Measurements from ENCODE around the gene FURIN.
"Not testable (repeated sequence)": the region's sequence is repeated elsewhere in the genome, so short reads cannot be mapped to it uniquely, and the experiment has no call there.

FURIN gene

DNA sequence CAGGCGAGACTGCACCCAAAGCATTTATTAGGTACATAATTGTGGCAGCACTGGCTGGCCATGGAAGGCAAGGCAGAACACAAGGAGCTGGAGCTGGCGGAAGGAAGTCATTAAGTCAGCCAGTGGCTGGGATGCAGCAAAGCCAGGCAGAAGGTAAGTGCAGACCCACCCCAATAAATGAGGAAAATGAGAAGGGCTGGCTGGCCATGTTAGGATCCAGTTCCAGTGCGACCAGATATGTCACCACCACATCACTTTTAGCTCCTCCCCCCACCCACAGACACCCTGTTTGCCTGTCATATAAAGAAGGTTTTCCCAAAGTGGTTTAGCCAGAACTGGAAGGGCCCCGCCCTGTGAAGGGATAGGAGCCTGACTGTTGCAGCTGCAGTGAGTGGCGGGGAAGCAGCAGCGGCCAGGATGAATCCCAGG is at the start of gene FURIN:
TSS of gene FURIN (plus strand) at position 328 of the 429 bp plus-strand sequence. CDS start 7,153 bp downstream, outside the sequence.
- DNase-seq: no peak

DNA sequence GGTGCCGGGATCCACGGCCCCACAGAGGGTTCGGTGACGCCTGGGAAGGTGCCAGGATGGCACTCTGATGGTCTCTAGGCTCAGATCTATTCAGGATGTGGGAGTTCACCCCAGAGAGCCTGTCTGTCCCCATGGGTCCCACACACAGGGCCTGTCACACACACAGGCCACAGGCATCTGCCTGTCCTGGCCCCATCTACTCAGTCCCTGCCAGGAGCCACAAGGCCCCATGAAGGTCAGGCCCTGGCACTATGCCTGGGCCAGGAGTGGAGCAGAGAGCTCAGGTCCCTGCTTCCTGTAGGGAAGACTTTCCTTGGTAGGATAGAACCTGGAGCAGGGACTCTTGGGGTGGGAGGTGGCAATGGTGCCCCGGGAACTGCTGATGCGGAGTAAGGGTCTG is 49.0 kb upstream of the FURIN start:
- no peak for DNase-seq

DNA sequence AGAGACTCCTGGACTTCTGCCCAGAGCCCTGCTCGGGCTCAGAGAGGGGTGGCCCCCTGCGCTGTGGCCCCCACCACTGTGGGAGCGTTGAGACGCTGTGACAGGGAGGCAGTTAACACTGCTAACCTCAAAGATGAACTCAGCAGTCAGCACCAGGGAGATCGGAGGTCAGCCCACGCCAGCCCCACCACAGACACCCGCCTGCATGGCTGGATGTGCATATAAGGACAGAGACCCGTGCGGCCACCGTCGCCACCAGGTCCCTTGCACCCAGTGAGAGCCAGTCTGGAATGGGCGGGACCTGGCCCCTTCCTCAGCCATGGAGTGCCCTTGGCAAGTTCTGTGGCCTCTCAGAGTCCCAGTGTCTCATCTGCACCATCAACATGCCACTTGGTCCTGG is 48.5 kb upstream of the FURIN start:
- no peak for DNase-seq

DNA sequence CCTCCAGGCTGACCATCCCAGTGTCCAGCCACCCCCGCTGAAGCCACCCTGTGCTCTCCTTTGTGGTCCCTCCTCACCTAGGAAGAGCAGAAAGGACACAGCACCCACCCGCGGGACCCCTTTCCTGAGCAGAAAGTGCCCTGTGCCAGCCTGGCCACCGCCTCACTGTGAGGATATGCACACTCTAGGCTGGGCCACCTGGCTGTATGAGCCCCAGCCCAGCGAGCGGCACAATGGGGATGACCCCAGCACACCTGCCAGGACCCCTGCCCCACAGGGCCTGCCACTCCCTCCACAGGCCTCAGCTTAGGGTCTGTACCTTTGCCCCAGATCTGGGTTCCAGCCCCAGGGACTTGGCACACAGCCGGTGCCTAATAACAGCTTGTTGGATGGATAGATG is 47.9 kb upstream of the FURIN start:
- DNase-seq: no peak

DNA sequence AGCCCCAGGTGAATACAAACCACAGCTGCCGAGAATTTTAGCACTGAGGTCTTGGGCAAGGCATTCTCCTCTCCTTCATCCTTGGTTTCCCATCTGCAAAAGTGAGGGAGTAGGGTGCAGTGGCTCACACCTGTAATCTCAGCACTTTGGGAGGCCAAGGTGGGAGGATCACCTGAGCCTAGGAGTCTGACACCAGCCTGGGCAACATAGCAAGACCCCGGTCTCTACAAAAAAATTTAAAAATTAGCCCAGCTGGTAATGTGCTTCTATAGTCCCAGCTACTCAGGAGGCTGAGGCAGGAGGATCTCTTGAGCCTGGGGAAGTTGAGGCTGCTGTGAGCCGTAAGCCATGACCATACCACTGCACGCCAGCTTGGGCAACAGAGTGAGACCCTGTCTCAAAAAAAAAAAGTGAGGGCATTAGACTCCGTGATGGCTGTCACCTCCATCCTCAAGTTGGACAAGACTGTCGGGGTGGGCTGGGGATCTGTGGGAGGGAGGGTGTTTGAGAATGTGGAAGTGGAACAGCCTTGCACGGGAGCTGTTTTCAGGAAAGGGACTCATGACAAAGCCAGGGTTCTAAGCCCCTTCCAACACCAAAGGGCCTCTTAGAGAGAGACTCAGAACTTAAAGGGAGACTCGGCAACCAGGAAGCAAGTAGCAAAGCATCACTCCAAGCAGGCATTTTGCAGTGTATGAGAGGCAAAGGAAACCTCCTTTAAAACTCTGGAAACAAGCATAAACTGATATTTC is 46.0 kb upstream of the FURIN start:
- DNase-seq: no peak

DNA sequence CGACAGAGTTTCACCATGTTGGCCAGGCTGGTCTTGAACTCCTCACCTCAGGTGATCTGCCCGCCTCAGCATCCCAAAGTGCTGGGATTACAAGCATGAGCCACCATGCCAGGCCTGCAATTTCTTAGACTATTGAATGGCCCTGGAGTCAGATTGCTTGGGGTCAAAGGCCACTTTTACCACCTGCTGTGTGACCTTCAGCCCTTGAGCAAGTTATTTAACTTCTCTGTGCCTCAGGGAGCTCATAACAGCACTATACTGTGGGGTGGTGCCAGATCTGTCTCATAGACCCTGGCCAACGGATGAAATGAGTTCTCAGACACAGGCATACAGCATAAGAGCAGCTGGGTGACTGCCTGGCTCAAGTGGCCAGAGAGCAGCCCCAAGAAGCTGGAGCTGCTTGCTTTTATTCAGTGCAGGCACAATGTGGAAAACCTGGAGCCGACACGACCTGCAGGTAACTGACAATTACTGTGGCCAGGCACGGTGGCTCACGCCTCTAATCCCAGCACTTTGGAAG is 44.9 kb upstream of the FURIN start:
- DNase-seq: no peak

DNA sequence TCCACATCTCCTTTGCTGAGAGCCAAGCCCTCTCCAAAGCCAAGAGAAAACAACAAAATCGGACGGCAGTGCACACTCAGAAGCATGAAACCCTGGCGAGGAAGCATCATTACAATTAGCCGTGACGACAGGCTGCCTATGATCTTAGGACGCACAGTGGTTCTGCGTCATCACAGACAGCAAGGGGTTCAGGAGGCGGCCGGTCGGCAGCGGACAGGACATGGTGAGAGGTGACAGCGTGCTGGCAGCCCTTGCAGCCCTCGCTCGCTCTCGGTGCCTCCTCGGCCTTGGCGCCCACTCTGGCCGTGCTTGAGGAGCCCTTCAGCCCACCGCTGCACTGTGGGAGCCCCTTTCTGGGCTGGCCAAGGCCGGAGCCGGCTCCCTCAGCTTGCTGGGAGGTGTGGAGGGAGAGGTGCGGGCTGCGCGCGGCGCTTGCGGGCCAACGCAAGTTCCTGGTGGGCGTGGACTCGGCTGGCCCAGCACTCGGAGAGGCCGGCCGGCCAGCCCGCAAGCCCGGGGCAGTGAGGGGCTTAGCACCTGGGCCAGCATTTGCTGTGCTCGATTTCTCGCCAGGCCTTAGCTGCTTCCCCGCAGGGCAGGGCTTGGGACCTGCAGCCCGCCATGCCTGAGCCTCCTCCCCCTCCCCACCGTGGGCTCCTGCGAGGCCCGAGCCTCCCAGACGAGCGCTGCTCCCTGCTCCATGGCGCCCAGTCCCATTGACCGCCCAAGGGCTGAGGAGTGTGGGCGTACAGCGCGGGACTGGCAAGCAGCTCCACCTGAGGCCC is 43.1 kb upstream of the FURIN start:
- DNase-seq: not testable (repeated sequence)

DNA sequence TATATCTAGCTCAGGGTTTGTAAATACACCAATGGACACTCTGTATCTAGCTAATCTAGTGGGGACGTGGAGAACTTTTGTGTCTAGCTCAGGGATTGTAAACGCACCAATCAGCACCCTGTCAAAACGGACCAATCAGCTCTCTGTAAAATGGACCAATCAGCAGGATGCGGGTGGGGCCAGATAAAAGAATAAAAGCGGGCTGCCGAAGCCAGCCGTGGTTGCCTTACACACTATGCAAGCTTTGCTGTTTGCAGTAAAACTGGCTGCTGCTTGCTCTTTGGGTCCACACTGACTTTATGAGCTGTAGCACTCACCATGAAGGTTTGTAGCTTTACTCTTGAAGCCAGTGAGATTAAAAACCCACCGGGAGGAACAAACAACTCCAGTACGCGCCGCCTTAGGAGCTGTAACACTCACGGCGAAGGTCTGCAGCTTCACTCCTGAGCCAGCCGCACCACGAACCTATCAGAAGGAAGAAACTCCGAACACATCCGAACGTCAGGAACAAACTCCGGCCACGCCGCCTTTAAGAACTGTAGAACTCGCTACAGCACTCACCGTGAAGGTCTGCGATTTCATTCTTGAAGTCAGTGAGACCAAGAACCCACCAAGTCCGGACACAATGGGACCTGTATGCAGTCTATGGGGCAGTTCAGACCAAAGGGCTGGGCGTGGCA is 42.0 kb upstream of the FURIN start:
- DNase-seq: not testable (repeated sequence)

DNA sequence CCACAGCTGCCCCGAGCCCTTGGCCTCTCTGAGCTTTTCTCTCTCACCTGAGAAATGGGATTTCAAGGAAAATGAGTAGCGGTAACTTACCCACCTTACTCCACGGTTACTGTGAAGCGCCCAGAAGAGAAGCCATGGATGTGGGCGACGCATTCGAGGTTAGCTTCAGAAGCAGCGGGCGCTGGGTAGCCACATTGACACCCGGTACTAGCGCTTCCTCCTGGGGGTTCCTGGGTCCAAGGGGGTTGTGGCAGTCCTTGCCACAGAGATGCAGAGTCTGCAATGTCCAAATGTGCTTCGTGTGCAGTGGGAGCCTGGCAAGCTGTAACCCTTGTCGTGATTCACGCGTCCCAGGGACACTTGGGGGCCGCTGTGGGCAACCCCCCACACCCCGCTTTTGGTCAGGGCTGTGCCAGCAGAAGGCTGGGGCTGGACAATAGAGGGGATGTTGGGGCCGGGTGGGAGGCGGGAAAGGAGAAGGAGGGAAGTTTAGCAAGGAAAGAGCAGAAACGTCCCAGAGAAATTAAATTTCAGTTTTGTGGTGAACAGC is 41.4 kb upstream of the FURIN start:
- no peak for DNase-seq

DNA sequence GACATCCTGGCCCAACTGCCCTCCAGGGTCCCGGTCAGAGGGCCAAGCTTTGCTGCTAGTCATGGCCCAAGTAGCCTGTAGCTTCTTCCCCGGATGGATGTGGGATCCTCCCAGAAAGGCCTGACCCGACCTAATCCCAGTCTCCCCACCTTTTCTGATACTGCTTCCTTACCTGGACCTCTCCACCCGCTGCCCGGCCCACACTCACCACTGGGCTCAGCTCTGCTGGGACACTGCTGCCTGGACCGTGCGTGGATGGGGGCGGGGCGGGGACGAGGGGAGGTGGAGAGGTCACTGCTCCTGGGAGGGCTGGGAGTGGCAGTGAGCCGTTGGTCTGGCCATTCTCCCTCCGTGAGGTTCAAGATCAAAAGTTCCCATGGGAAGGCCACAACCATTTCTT is 40.3 kb upstream of the FURIN start:
- DNase-seq: no peak

DNA sequence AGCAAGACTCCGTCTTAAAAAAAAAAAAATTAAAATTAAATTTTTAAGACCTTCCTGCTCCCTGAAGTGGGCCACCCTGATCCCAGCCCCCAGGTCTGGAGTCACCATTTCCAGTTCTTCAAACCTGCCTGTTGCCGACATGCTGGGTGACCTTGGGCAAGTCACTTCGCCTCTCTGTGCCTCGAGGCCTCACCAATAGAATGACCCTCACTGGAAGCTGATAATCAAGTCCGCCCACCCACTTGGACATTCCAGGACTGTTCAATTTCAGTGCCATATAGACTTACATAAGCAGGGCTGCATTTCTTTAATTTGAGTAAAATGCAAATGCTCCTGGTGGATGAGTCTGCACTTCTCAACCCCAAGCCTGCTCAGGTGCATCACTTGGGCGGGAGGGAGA is 39.3 kb upstream of the FURIN start:
- DNase-seq: no peak

DNA sequence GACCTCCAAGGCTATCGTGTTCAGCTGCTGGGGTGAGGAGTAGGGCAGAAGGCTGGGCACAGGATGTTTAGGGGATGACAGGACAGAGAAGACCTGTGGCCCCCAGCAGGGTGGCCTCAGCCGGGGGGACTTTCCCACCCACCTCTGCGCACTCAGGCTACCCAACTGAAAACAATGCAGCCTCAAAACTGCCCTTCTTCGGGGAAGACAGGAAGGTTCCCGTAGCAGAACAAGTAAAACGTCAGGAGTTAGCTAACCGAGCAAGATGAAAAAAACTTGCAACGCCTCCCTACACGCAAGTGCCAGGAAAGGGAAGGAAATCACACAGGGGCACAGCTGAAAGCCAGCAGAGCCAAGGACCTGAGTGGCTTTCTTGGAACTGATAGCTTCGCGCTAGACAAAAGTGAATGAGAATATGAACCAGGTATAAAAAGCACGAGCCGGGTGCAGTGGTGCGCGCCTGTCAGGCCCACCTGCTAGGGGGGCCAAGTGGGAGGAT is 38.4 kb upstream of the FURIN start:
- peak in 1 of 2 experiments; percentile 32 for DNase-seq

DNA sequence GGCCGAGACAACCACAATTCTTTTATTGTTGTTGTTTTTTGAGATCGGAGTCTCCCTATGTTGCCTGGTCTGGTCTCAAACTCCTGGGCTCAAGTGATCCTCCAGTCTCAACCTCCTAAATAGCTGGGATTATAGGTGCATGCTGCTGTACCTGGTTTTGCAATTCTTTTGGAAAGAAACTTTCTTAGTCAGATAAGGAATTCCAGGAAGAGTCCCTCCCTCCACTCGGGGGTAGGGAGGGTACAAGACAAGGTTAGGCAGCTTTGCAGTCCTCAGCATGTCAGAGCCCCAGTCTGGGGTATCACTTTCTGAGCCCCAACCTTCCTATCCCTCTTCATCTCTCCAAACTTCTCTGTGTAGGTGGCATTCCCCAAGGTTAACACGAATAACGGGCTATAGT is 33.8 kb upstream of the FURIN start:
- no peak for DNase-seq

DNA sequence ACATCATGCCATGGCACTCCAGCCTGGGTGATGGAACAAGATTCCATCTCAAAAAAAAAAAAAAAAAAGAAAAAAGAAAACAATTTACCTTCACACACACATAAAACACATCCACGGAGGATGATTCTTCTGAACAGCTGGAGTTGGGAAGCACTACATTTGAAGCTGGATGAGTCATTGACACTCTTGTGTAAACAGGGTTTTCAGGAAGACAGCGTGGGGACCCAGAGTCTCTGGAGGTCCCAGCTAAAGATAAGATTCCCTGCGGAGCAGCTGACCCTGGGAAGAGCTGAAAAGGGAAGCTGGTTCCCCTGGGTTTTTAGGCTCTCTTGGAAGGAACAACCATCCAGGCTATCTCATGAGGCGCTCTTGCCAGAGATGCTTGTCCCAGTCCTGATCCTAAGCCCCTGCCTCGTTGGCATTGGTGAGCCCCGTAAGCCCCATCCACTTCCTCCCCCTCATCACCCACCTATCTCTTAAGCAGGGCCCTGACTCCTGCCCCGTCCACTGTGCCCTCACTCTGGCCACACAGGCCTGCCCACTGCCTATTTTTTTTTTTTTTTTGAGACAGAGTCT is 32.0 kb upstream of the FURIN start:
- no peak for DNase-seq

DNA sequence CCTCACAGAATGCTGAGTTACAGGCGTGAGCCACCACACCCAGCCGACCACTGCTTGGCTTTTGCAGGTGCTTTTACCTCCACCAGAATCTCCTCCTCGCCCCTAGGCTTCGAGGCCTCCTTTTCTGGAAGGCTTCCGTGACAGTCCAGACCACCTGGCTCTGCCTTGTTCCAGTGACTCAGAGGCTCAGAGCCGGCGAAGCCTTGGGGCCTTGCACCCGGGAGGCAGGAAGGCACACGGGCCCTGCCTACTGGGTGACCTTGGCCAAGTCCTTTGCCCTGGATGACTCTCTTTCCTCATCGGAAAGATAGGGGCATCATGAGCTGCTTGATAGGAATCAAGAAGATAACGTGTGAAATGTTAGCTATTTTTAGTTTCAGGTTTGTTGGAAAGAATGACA is 31.3 kb upstream of the FURIN start:
- DNase-seq: peak in 1 of 2 experiments; percentile 37

DNA sequence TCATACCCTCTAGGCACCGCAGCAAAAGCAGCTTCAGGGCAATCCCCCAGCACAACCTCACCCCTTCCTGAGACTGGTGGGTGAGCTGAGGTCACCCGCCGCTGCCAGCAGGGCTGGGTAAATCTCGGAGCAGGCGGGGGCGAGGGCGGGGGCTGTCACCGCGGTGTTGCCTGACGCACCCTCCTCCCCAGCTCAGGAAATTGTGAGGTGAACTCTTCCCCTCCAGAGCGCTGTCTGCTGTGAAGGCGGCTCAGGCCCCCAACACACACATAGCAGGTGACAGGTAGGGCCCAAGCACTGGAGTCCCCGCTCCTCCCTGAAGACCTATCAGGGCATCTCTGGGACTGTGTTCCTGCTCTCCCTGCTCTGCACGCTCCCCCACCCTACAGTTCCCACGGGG is 30.2 kb upstream of the FURIN start:
- peak; percentile 88 to 93 for DNase-seq

DNA sequence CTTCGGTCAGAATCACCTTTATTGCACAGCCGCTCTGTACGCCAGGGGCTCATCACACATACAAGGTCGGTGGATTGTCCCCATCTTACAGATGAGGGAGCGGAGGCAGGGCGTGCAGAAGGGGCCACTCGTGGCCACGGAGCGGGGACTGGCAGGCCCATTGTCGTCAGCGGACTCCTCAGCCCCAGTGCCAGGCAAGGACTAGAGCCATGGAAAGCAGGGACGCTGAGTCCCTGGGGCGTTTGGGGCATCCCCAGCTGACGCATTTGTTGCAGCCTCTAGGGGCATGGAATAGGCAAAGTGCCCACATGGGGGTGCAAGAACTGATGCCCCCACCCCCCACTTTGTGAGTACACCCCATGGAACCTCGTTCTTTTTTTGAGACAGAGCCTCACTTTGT is 29.8 kb upstream of the FURIN start:
- no peak for DNase-seq

DNA sequence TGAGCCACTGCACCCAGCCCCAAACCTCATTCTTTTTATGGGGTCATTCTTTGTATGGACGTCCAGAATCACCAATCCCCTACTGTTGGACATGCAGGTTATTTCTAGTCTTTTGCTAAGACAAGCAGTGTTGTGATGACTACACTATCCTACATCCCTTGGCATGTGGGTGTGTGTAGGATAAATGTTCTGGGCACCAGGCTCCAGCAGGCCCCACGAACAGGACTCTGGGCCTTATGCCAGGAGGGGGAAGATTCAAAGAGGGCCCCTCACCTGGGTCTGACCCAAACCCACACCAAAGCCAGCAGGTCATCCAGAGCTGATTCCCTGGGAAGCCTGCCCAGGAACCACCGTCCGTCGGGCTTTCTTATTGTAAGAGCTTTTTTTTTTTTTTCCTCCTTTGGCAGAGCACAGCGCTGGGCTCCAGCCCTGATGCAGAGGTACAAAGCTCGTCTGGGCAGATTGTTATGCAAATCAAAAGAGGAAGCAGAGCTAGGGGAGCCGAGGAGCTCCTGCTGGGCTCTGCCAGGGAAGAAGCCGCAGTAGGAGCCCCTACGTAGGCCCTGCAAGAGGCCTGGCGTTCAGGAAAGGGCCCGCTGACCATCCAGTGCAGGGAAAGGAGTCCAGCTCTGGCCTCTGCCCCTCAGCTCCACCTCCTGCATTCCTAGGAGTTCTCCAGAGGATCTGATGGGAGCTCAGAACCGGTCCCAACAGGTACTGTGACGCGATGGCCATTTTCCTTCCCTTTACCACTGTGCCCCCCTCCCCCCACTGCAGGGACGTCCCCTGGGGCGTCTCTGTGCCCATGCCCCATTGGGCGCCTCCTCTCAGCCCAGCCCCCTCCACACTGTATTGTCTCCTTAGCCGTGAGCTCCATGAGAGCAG is 29.0 kb upstream of the FURIN start:
- no peak for DNase-seq

DNA sequence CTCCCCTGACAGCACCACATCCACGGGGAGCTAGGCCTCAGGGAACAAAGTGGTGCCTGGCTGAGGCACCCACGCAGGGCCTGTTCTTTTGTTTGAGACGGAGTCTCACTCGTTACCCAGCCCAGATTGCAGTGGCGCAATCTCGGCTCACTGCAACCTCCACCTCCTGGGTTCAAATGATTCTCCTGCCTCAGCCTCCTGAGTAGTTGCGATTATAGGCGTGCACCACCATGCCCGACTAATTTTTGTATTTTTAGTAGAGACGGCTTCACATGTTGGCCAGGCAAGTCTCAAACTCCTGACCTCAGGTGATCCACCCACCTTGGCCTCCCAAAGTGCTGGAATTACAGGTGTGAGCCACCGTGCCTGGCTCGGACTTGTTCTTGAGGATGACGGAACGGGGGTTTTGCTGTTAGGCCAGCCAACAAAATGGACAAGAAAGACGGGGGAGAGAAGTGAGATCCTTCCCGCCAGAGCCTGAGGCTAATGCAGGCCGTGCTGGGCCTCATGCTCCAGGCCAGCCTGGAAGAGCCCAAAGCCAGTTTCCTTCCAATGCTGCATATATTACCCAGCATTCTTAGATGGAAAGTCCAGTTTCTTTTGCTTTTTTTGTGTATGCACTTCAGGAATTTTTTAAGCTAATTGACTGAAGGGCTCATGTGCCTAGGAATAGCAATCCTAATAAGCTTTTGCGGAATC is 28.1 kb upstream of the FURIN start:
- no peak for DNase-seq

DNA sequence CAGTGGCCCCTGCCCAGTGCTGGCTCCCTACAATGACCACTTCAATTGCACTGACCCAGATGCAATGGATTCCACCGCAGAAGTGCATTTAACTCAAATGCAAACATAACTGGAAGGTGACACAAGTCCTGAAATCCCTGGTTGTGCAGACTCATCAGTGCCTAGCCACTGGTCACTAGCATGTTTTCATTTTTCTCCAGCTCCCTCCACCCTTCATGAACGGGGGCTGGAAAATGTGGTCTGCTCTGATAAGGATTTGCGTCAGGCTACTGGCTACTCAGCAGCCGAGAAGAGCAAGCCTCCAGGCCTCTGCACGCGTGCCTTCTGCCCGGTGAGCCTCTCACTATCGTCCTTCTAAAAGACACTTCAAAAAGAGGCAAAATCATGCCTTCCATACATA is 27.4 kb upstream of the FURIN start:
- DNase-seq: no peak

DNA sequence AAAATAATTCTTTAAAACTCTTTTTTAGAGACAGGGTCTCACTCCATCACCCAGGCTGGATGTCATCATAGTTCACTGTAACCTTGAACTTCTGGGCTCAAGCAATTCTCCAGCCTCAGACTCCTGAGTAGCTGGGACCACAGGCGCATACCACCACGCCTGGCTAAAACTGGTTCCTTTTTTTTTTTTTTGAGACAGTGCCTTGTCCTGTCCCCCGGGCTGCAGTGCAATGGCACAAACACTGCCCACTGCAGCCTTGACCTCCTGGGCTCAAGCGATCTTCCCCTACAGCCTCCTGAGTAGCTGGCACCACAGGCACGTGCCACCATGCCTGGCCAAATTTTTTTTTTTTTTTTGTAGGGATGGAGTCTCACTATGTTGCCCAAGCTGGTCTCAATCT is 23.7 kb upstream of the FURIN start:
- DNase-seq: no peak
